HS-5 (cell line): ENCODE data around the gene FCGR2B.
"Not testable (repeated sequence)": the region's sequence is repeated elsewhere in the genome, so short reads cannot be mapped to it uniquely, and the experiment has no call there.

Experiments
- DNase-seq: peaks from one replicate; pipeline ENCODE4 v3.0.0-alpha.2; 2012; ENCODE audit warnings: low read depth

The FCGR2B gene

DNA sequence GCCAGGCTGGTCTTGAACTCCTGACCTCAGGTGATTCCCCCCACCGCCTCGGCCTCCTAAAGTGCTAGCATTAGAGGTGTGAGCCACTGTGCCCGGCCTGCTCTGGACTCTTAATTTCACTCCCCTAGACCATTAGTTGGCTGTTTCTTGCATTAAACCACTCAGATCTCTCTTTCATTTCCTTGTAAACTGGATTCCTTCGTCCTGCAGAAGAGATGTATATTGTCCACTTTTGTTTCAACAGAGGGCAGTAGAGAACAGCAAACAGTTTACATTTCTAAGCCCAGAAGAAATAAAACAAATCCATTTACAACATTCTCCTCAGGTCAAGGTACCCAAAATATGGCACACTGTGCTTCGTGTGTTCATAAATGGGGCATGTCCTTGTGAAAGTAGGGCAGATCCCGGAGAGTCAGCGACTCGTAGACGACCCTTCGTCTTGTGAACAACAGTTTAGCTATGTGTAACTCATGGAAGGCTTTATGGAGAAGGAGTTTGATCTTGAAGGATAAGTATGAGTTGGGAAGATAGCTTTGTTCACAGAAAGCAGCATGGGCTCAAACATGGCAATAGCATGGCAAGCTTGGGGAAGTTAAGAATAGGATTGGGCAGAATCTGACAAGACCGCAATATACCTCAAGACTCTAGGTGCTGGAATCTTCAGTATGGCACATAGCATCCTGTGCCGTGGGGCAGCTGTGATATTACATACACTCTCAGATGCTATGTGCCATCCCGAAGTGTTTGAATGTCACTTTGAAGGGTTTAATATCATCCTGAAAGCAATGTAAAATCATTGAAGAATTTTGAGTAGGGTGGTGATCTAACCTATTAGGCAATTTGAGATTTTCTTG, 15.2 kb upstream of the FCGR2B start:
- DNase-seq: peak; percentile 18

DNA sequence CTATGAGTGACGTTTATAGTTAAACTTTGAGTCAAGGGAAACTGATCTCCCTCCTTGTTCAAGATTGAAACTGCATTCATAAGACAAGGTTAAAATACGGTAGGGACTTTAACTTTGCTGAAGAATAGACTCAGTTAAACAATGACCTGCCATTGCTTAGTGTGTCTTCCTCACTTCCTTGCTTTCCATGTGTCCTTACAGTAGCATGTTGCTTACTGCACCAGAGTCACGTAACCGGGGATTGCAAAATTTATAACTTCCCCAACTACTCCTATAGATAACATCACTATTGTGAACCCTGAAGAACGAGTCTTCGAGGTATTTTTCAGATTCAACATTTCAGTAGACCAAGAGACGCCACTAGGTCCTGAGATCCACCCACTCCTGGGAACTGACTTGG, 9.4 kb upstream of the FCGR2B start:
- not testable (repeated sequence) for DNase-seq

DNA sequence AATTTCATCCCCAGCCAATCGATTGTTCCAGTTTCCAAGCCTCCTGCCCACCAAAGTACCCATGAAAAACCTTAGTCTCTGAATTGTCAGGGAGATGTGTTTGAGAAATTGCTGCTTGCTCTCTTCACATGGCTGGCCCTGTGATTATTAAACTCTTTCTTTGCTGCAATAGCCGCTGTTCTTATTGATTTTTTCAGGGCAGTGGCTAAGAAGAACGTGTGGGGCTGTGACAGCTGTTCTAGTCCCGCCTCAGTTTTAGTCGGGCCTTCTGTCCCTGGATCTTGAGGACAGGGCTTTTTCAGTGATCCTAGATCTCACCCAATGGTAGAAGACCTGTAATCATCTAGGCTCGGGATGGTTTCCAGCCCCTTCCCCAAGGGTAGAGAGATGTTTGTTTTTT, 9.0 kb upstream of the FCGR2B start:
- not testable (repeated sequence) for DNase-seq

DNA sequence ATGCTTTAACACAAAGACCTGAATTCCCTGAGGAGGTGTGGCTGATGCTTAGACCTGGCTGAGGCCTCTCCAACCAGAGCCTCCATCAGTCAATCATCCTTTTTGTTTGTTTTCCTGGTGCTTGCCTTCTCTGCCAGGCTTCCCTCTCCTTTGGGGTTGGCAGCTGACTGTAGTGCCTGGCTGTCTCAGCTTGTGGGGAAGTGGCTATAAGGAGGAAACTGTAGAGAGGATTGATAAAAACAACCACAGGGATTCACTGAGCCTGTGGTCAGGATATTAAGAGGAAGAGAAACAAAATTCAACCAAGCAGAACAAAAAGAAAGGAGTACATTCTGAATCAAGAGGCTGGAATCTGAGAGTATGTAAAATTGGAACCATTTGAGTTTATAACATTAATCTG, 4.4 kb upstream of the FCGR2B start:
- not testable (repeated sequence) for DNase-seq

DNA sequence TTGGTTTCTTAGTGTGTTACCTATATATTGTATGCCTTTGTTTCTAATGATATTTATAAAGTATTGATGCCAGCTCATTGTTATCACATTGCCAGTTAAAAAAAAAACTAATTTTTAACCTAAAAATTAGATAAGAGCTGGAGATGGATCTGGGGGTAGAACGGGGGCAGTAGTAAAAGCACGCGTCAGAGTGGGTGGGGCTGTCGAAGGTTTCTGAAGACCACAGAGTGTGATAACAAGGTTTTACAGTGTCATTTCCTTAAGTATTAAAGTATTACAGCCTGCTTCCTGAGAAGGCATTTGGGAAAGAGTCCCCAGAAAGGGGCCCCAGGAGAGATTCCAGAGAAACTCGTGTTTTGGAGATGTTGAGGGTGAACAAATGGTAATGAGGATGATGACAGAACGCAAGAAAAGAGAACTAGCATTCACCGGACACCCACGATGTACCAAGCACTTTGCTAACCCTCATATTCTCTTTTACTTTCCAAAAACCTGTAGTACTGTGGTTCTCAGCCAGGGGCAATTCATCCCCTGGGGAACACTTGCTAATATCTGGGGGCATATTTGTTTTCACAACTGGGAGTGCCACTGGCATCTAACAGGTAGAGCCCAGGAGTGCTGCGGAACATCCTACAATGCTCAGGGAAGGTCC, 1.2 kb upstream of the FCGR2B start:
- not testable (repeated sequence) for DNase-seq

DNA sequence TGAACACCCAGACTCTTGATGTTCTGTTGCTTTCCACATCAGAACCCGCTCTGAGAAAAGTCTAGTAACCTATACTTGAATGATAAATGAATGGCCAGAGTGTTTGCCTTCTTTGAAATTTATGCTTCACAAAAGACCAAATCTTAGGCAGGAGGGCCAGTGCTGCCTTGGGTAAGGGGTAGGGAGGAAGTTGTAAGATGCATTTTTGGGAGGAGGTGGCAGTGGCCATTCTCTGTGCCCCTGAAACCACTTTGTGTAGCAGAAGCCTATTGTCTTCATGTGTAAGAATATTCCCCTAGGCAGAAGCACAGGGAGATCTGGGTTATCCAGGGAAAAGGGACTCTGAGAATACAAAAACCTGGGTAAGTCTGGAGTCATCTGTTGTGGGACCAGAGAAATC, 626 bp downstream of the FCGR2B start:
- DNase-seq: not testable (repeated sequence)

DNA sequence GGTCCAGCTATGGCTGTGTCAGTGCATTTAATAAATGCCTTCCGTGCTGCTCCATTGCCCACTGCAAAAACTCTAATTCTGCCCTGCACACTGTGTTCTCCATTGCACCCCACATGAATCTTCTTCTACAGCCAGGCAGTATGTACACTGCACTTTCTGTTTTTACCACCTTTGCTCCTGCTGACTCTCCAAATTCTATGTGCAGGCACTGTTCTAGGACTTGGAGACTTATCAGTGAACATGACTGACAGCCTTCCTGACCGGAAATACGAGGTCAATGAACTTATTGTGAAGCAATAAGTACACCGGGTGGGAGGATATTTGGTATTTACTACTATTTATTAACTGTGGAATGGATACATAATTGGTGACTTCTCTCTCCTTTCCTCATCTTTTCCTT, 1.7 kb downstream of the FCGR2B start:
- DNase-seq: not testable (repeated sequence)

DNA sequence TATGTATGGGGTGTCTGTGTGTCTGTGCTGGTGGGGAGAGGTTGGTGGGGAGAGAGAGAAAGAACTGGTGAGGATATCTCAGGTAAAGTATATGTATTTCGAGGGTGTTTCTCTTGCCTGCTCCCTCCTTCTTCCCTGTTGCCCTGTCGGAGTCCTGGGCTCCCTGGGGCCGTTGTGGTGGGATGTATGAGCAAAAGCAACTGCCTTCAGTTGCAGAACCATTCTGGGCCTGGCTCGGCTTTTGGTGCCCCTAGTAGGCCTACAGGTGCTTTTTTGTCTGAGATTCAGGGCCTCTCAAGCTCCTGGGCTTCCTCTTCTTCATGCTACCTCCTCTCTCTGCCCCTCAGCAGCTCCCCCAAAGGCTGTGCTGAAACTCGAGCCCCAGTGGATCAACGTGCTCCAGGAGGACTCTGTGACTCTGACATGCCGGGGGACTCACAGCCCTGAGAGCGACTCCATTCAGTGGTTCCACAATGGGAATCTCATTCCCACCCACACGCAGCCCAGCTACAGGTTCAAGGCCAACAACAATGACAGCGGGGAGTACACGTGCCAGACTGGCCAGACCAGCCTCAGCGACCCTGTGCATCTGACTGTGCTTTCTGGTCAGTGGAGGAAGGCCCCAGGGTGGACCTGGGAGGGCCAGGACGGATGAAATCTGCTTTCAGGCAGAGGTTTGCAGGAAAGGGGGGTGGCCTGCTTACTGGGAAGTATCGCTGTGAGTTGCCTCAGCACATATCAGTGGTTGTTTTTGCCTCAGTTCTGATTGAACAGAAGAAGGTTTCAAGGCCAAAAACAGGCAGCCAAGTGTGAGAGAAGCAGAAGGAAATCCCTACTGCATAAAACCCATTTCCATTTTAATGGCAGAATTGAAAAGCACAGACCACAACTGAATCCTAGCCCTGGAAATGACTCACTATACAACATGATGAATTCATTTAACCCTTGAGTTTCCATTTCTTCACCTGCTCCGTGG, 8.4 kb downstream of the FCGR2B start:
- not testable (repeated sequence) for DNase-seq

DNA sequence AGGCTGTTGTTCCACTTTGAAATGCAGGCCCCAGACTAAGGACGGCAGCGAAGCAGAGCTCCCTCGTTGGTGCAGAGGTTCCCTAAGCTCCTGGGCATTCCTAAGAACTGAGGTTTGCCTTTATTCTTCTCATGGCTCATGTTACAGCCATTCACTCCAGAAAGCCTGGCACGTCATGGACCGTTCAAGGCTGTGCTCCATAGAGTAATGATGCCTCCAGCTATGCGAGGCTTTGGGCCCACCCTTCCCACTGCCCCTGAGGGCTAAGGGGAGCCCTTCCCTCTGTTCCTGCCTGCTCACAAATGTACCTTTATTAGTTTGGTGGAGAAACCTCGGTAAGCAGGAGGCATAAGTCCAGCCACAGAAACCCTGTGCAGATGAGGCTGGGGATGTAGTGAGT, 10.5 kb downstream of the FCGR2B start:
- not testable (repeated sequence) for DNase-seq

DNA sequence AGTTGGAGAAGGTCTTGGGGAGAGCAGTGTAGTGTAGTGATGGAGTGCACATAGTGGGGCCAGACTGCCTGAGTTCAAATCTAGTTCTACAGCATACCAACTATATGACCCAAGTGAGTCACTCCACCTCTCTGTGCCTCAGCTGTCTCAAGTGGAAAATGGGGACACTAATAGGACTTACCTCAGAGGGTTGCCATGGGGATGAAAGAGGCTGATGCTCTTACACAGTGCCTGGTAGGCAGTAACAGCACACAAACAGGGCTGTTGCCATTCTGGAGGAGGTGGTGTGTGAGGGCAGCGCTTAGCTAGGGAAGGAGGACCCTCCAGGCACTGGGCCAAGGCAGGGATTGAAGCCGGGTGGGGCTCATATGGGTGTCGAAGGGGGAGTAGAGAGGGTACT, 11.5 kb downstream of the FCGR2B start:
- DNase-seq: not testable (repeated sequence)

DNA sequence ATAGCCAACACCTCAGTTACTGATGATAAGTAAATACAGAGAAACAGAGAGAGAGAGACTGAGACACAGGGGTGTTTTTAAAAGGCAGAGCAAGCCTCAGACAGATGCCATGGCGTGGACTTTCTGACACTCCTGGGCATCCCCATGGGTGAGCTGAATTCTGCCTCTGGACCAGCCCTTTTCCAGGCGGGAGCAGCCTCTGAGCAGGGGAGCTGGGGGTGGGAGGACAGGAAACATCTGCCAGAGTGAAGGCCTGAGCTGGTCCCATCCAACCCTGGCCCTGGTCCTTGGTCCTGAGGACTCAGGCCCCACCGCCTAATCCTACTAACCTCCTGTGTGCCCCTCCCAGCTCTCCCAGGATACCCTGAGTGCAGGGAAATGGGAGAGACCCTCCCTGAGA, 12.0 kb downstream of the FCGR2B start:
- DNase-seq: not testable (repeated sequence)

DNA sequence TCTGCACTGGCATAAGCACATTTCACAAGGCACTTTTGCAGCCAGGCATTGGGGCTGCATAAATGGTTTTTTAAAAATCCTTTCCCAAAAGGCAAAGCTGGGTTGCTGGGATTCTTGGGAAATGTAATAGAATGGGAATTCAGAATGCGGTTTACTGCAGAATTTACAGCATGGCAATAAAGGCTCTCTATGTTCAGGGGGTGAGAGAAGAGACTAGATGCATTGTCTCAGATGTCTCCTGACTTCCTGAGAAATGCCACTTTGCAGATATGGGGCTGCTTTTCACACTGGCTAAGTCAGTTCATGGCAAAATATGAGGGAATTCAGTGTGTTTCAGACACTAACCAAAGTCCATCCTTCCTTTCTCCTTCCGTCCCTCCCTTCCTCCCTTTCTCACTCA, 13.5 kb downstream of the FCGR2B start:
- DNase-seq: no peak

DNA sequence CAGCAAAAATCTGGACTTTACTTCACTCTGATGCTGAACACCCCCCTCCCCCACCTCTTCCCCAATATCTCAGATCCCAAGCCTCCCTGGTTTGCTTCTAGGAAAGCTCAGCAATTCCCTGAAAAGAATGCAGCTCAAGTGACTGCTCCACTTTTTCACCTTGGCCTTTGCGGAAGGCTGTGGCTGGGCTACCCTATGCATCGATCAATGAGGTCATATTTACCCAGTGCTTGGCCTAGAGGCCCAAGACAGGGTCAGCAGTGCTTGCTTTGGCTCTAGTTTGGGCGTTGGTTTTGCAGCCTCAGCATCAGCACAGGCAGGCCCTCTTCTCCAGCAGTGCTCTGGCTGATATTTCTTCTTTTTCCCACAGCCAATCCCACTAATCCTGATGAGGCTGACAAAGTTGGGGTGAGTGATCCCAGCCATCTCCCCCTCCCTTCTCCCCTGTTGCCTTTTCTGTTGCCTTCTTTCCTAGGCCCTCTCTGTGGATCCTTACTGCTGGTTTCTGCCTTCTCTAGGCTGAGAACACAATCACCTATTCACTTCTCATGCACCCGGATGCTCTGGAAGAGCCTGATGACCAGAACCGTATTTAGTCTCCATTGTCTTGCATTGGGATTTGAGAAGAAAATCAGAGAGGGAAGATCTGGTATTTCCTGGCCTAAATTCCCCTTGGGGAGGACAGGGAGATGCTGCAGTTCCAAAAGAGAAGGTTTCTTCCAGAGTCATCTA, 14.2 kb downstream of the FCGR2B start:
- DNase-seq: no peak

DNA sequence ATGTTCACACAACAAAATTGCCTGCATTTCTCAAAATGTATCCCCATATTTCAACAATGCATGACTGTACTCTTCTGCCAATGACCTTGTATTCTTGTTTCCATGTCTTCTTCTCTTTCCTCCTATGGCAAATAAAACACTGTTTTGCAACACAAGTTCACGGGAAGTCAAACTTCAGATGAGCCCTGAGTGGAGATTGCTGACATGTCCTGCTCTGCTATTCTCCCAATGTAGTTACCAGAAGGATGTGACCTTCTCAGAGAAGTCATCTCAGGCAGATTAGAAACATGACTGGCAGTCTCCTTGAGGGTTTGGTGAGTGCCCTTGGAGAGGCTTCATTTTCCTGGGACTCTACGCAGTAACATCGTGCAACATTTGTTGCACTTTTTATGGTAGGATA, 15.6 kb downstream of the FCGR2B start:
- no peak for DNase-seq

DNA sequence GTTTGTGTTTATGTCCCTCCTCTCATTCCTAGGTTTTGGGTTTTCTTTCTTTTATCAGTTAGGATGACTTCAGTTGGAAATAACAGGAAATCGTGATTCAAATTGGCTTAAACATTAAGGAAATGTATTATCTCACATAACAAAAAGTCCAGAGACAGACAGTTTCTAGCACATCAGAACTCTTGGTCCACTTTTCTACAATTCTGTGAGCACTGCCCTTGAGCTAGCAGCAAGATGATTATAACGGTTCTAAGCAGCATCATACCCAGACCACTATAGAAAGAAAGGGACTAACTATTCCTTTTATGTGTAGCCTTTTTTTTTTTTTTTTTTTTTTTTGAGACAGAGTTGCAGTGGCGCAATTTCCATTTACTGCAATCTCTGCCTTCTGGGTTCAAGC, 18.9 kb downstream of the FCGR2B start:
- DNase-seq: no peak

DNA sequence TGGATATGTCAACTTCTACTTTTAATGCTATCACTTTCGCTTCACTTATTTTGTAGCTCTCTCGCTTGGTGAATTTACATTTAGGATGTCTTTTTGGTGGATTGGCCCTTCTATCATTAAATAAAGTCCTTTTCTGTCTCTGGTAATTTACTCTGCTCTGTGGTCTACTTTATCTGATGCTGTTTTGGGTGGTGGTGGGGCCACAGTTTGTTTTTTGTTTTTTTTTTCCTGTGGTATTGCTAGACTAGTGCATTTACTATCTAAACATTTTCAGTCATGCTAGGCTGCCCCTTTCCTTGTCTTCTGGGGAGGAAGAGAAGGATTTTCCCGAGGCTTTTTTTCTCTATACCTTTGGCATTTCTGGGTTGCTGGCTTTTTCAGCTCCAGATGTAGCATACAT, 26.0 kb downstream of the FCGR2B start:
- DNase-seq: no peak

DNA sequence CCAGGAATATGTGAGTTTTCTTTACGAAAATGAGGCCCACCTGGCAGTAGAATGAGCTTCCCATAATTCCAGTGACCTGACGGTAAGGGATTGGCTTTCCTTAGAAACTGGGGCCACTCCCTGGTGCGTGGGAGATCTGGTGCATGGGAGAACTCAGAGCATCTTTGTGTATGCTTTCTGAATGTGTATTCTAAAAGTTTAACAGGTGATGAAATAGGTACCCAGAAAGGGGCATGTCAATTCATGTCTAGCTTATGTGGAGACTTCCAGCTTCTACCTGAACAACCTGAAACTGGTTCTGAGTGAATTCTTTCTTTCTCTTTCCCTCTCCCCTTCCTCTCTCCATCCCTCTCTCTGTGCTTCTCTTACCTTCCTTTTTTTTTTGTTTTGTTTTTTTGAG, 28.9 kb downstream of the FCGR2B start:
- DNase-seq: no peak

DNA sequence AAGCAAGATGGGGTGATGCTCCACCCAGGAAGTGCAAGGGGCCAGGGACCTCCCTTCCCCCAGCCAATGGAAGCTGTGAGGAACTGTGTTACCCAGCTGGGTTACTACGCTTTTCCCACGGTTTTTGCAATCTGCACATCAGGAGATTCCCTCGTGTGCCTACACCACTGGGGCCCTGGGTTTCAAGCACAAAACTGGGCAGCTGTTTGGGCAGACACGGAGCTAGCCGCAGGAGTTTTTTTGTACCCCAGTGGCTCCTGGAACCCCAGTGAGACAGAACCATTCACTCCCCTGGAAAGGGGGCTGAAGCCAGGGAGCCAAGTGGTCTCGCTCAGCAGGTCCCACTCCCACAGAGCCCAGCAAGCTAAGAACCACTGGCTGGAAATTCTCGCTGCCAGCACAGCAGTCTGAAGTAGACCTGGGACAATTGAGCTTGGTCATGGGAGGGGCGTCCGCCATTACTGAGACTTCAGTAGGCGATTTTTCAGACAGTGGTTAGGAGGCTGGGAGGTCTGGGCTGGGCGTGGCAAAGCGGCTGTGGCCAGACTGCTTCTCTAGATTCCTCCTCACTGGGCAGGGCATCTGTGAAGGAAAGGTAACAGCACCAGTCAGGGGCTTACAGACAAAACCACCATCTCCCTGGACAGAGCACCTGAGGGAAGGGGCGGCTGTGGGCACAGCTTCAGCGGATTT, 30.2 kb downstream of the FCGR2B start:
- not testable (repeated sequence) for DNase-seq

DNA sequence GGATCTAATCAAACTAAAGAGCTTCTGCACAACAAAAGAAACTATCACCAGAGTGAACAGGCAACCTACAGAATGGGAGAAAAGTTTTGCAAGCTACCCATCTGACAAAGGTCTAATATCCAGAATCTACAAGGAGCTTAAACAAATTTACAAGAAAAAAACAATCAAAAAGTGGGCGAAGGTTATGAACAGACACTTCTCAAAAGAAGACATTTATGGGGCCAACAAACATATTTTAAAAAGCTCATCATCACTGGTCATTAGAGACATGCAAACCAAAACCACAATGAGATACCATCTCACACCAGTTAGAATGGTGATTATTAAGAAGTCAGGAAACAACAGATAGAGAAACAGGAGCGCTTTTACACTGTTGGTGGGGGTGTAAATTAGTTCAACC, 35.4 kb downstream of the FCGR2B start:
- not testable (repeated sequence) for DNase-seq

DNA sequence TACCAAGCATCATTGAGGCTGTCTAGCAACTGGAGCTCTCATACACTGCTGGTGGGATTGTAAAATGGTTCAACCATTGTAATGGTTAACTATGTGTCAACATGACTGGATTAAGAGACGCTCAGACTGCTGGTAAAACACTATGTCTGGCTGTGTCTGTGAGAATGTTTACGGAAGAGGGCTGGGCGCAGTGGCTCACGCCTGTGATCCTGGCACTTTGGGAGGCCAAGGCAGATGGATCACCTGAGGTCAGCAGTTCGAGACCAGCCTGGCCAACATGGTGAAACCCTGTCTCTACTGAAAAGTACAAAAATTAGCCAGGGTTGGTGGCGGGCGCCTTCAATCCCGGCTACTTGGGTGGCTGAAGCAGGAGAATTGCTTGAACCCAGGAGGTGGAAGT, 39.3 kb downstream of the FCGR2B start:
- no peak for DNase-seq

DNA sequence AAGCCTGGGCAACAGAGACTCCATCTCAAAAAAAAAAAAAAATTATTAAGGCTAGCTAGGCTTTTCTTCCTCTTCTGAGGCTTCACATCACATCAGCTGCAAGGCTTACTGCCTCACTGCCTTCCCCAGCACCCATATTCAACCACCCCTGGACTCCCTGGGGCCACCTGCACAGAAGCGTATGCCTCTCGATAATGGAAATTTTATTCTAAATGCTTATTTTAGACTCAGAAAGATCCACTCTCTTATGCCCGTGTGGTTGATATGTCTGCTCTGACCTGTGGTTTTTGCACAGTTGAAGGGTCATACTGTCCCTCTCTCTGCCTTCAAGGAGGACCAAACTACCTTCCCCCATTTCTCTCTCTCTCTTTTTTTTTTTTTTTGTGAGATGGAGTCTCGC, 42.6 kb downstream of the FCGR2B start:
- DNase-seq: no peak
